ENCODE data around the gene PLEKHG5. TPM values are rescaled to one million over a fixed set of nuclear protein-coding genes. Genes with fewer than 3 reads are reported as not detected.

The PLEKHG5 gene
- polyA plus RNA-seq, 3 donors, result 0.03 TPM; not detected in 2

DNA sequence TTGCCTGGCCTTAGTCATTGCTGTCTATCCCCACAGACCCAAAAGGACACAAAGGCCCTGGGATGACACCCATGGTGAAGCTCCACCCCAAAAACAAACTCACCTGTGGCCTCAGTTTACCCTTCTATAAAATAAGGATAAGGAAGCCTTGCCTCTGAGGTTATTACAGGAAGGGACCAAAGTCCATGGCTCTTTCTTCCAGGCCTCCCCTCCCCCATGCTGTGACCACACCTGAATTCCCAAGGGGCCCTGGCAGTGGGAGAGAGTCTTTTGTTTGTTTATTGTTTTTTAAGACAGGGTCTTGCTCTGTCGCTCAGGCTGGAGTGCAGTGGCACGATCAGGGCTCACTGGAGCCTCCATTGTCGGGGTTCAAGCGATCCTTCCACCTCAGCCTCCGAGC lies 15.0 kb downstream of the PLEKHG5 start:
- no peak overlapping the region for H3K4me2 ChIP-seq (replicated peaks; ENCODE audit: extremely low read depth, low read length, poor library complexity, severe bottlenecking)
- H3K9me3 Mint-ChIP-seq, result peaks cover 0 to 3% (median 0%) of the 10 kb centered on the region in 7 donors
- no peak overlapping the region for H2AFZ ChIP-seq (ENCODE audit: insufficient read depth, low read depth, low read length, poor library complexity, severe bottlenecking)
- H3K4me3 ChIP-seq (replicated peaks in 1 of 3; ENCODE audit: low read depth in 2 of 3, low read length in 3 of 3), result no peak overlapping the region
- H3K27me3 ChIP-seq (ENCODE audit: control insufficient read depth in 2 of 2, insufficient read depth in 2 of 2, low read length in 2 of 2), result no peaks in the 10 kb centered on the region
- TF ChIP-seq, protein P1, sequence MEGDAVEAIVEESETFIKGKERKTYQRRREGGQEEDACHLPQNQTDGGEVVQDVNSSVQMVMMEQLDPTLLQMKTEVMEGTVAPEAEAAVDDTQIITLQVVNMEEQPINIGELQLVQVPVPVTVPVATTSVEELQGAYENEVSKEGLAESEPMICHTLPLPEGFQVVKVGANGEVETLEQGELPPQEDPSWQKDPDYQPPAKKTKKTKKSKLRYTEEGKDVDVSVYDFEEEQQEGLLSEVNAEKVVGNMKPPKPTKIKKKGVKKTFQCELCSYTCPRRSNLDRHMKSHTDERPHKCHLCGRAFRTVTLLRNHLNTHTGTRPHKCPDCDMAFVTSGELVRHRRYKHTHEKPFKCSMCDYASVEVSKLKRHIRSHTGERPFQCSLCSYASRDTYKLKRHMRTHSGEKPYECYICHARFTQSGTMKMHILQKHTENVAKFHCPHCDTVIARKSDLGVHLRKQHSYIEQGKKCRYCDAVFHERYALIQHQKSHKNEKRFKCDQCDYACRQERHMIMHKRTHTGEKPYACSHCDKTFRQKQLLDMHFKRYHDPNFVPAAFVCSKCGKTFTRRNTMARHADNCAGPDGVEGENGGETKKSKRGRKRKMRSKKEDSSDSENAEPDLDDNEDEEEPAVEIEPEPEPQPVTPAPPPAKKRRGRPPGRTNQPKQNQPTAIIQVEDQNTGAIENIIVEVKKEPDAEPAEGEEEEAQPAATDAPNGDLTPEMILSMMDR (IDR thresholded peaks at IDR 0.05), result no peak
- no peaks in the 10 kb centered on the region for H3K36me3 Mint-ChIP-seq
- H4K20me1 ChIP-seq (ENCODE audit: insufficient read depth, low read length), result no peaks in the 10 kb centered on the region
- H3K79me2 ChIP-seq (ENCODE audit: insufficient read depth, low read length), result no peaks in the 10 kb centered on the region
- H3K9me3 ChIP-seq (replicated peaks in 1 of 2; ENCODE audit: control insufficient read depth in 1 of 2, insufficient read depth in 1 of 2, low read length in 2 of 2), result peaks cover 0 to 6% of the 10 kb centered on the region in 2 donors
- no peaks in the 10 kb centered on the region for H3K4me1 ChIP-seq (ENCODE audit: control insufficient read depth in 1 of 2, insufficient read depth in 2 of 2, low read length in 2 of 2)
- peaks cover 6 to 13% (median 8%) of the 10 kb centered on the region in 3 donors for H3K27me3 Mint-ChIP-seq (ENCODE audit: low read depth in 3 of 3)
- no peaks in the 10 kb centered on the region for H3K36me3 ChIP-seq (replicated peaks in 1 of 2; ENCODE audit: control insufficient read depth in 1 of 2, insufficient read depth in 2 of 2, low read length in 2 of 2)
- H3K4me1 Mint-ChIP-seq, result no peaks in the 10 kb centered on the region
- H3K27ac ChIP-seq (ENCODE audit: low read depth in 1 of 2, low read length in 2 of 2), result no peak overlapping the region
- intact Hi-C loops (cut with micrococcal nuclease), result loop anchor here in 1 of 2 donors (5.0 kb wide), 1 partner anchor 229 kb away; no protein-coding TSS in a partner anchor
- no peak for DNase-seq
- no peak overlapping the region for H3K4me3 Mint-ChIP-seq
- H3K9ac ChIP-seq (ENCODE audit: insufficient read depth, low read length, poor library complexity, severe bottlenecking), result no peak overlapping the region
- WGBS (ENCODE audit: insufficient coverage), result 96% methylated on average over 4 of the region's 5 CpGs
- no peak overlapping the region for H3K27ac Mint-ChIP-seq

DNA sequence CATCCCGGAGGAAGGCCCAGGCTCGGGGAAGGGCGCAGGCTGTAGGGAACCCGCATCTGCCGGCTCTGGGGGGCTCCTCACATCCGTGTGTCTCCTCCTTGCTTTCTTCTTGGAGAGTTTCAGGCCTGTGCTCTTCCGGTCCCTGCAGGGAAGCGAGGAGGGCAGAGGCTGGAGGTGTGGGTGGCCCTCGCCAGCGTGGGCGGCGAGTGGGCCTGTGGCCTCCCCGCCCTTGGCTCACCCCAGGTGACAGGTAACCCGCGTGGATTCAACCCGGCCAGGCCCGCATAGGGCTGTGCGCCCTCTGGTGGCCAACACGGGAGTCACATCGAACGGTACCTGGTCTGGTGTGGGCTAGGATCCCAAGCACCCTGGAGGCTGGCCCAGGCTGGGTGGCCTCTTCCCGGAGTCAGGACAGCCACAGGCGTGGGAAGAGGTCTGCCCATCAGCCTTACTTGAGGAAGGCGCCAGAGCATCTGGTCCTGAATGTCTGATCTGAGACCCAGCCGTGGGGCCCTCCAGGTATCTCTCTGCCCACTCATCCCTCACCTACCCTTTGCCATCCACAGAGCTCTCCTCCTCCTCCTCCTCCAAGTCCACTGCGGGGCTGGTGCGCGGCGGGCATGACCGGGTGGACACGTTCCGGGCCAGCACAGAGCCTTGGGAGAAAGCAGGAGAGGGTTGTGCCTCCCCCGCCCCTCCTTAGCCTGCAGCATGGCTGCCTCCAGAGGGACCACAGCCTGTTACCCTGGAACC lies 15.9 kb downstream of the PLEKHG5 start:
- H3K27ac Mint-ChIP-seq, result peak overlapping the region in 1 of 7 donors; percentile 68
- Histone ChIP-seq H3K36me3 (replicated peaks in 1 of 2; ENCODE audit: control insufficient read depth in 1 of 2, insufficient read depth in 2 of 2, low read length in 2 of 2) (no peaks in the 10 kb centered on the region), H3K79me2 (ENCODE audit: insufficient read depth, low read length) (no peaks in the 10 kb centered on the region), H4K20me1 (ENCODE audit: insufficient read depth, low read length) (no peaks in the 10 kb centered on the region), H3K27ac (ENCODE audit: low read depth in 1 of 2, low read length in 2 of 2) (no peak overlapping the region), H3K4me3 (replicated peaks in 1 of 3; ENCODE audit: low read depth in 2 of 3, low read length in 3 of 3) (no peak overlapping the region), H3K4me1 (ENCODE audit: control insufficient read depth in 1 of 2, insufficient read depth in 2 of 2, low read length in 2 of 2) (no peaks in the 10 kb centered on the region), H2AFZ (ENCODE audit: insufficient read depth, low read depth, low read length, poor library complexity, severe bottlenecking) (no peak overlapping the region), H3K27me3 (ENCODE audit: control insufficient read depth in 2 of 2, insufficient read depth in 2 of 2, low read length in 2 of 2) (no peaks in the 10 kb centered on the region), H3K9ac (ENCODE audit: insufficient read depth, low read length, poor library complexity, severe bottlenecking) (no peak overlapping the region), H3K9me3 (replicated peaks in 1 of 2; ENCODE audit: control insufficient read depth in 1 of 2, insufficient read depth in 1 of 2, low read length in 2 of 2) (peaks cover 0 to 6% of the 10 kb centered on the region in 2 donors), H3K4me2 (replicated peaks; ENCODE audit: extremely low read depth, low read length, poor library complexity, severe bottlenecking) (no peak overlapping the region)
- H3K36me3 Mint-ChIP-seq, result no peaks in the 10 kb centered on the region
- peak; percentile 14 to 43 (median 33) for DNase-seq
- H3K9me3 Mint-ChIP-seq, result peaks cover 0 to 3% (median 0%) of the 10 kb centered on the region in 7 donors
- 32% methylated on average over 28 of the region's 33 CpGs for WGBS (ENCODE audit: insufficient coverage)
- TF ChIP-seq, protein P1 (IDR thresholded peaks at IDR 0.05), result peak; percentile 97
- intact Hi-C loops (cut with micrococcal nuclease), result loop anchor here in 1 of 2 donors (5.0 kb wide), 1 partner anchor 228 kb away; no protein-coding TSS in a partner anchor
- no peaks in the 10 kb centered on the region for H3K4me1 Mint-ChIP-seq
- H3K27me3 Mint-ChIP-seq (ENCODE audit: low read depth in 3 of 3), result peaks cover 6 to 9% (median 6%) of the 10 kb centered on the region in 3 donors
- no peak overlapping the region for H3K4me3 Mint-ChIP-seq

All from CD14-positive monocyte (primary cell).